ENCODE data around the gene SSH2. TPM values are rescaled to one million over a fixed set of nuclear protein-coding genes. Genes with fewer than 3 reads are reported as not detected.

SSH2 gene, protein sequence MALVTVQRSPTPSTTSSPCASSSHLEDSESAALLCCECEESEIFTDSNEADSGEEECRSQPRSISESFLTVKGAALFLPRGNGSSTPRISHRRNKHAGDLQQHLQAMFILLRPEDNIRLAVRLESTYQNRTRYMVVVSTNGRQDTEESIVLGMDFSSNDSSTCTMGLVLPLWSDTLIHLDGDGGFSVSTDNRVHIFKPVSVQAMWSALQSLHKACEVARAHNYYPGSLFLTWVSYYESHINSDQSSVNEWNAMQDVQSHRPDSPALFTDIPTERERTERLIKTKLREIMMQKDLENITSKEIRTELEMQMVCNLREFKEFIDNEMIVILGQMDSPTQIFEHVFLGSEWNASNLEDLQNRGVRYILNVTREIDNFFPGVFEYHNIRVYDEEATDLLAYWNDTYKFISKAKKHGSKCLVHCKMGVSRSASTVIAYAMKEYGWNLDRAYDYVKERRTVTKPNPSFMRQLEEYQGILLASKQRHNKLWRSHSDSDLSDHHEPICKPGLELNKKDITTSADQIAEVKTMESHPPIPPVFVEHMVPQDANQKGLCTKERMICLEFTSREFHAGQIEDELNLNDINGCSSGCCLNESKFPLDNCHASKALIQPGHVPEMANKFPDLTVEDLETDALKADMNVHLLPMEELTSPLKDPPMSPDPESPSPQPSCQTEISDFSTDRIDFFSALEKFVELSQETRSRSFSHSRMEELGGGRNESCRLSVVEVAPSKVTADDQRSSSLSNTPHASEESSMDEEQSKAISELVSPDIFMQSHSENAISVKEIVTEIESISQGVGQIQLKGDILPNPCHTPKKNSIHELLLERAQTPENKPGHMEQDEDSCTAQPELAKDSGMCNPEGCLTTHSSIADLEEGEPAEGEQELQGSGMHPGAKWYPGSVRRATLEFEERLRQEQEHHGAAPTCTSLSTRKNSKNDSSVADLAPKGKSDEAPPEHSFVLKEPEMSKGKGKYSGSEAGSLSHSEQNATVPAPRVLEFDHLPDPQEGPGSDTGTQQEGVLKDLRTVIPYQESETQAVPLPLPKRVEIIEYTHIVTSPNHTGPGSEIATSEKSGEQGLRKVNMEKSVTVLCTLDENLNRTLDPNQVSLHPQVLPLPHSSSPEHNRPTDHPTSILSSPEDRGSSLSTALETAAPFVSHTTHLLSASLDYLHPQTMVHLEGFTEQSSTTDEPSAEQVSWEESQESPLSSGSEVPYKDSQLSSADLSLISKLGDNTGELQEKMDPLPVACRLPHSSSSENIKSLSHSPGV (N-terminal part only)
- total RNA-seq, result 21.9 and 23.7 TPM in 2 replicates
- long read RNA-seq, partial matches to known transcripts, result 0 of 11 reads
- long read RNA-seq, other reads (novel, unspliced or antisense), result 11 of 11 reads

GRCh38 chr17:29929533-29930408, at the start of gene SSH2:
Gene SSH2, minus strand, starts transcription at chr17:29930228. Its CDS starts 228 bp downstream, at chr17:29930000.
- Mint-ChIP-seq H3K4me3 (ENCODE audit: unreplicated experiment) (no peak within 1 kb of the TSS), H3K27me3 (ENCODE audit: unreplicated experiment) (no peaks in the 10 kb centered on the region), H3K4me1 (ENCODE audit: unreplicated experiment) (peaks cover 21% of the 10 kb centered on the region), H3K36me3 (ENCODE audit: unreplicated experiment) (no peaks in the 10 kb centered on the region), H3K27ac (ENCODE audit: unreplicated experiment) (no peak within 1 kb of the TSS), H3K9me3 (ENCODE audit: unreplicated experiment) (no peaks in the 10 kb centered on the region)
- TF ChIP-seq, protein P1, sequence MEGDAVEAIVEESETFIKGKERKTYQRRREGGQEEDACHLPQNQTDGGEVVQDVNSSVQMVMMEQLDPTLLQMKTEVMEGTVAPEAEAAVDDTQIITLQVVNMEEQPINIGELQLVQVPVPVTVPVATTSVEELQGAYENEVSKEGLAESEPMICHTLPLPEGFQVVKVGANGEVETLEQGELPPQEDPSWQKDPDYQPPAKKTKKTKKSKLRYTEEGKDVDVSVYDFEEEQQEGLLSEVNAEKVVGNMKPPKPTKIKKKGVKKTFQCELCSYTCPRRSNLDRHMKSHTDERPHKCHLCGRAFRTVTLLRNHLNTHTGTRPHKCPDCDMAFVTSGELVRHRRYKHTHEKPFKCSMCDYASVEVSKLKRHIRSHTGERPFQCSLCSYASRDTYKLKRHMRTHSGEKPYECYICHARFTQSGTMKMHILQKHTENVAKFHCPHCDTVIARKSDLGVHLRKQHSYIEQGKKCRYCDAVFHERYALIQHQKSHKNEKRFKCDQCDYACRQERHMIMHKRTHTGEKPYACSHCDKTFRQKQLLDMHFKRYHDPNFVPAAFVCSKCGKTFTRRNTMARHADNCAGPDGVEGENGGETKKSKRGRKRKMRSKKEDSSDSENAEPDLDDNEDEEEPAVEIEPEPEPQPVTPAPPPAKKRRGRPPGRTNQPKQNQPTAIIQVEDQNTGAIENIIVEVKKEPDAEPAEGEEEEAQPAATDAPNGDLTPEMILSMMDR (IDR thresholded peaks at IDR 0.05), result no peak
- peak; percentile 94 for DNase-seq (ENCODE audit: extremely low spot score, unreplicated experiment)

- Mint-ChIP-seq H3K36me3 (ENCODE audit: unreplicated experiment) (no peaks in the 10 kb centered on the region), H3K4me1 (ENCODE audit: unreplicated experiment) (no peaks in the 10 kb centered on the region), H3K27me3 (ENCODE audit: unreplicated experiment) (peaks cover 42% of the 10 kb centered on the region), H3K4me3 (ENCODE audit: unreplicated experiment) (no peak overlapping the region), H3K9me3 (ENCODE audit: unreplicated experiment) (no peaks in the 10 kb centered on the region), H3K27ac (ENCODE audit: unreplicated experiment) (no peak overlapping the region)
- DNase-seq (ENCODE audit: extremely low spot score, unreplicated experiment), result no peak
- TF ChIP-seq, protein P1 (IDR thresholded peaks at IDR 0.05), result no peak
Measured at GRCh38 chr17:29977836-29978235, 47.8 kb upstream of the SSH2 start.

GRCh38 chr17:29973005-29973404, 43.0 kb upstream of the SSH2 start:
- no peaks in the 10 kb centered on the region for H3K4me1 Mint-ChIP-seq (ENCODE audit: unreplicated experiment)
- TF ChIP-seq, protein P1 (IDR thresholded peaks at IDR 0.05), result no peak
- H3K9me3 Mint-ChIP-seq (ENCODE audit: unreplicated experiment), result peaks cover 3% of the 10 kb centered on the region
- no peak for DNase-seq (ENCODE audit: extremely low spot score, unreplicated experiment)
- H3K36me3 Mint-ChIP-seq (ENCODE audit: unreplicated experiment), result no peaks in the 10 kb centered on the region
- H3K27ac Mint-ChIP-seq (ENCODE audit: unreplicated experiment), result no peak overlapping the region
- no peak overlapping the region for H3K4me3 Mint-ChIP-seq (ENCODE audit: unreplicated experiment)
- H3K27me3 Mint-ChIP-seq (ENCODE audit: unreplicated experiment), result peaks cover 32% of the 10 kb centered on the region

DNA sequence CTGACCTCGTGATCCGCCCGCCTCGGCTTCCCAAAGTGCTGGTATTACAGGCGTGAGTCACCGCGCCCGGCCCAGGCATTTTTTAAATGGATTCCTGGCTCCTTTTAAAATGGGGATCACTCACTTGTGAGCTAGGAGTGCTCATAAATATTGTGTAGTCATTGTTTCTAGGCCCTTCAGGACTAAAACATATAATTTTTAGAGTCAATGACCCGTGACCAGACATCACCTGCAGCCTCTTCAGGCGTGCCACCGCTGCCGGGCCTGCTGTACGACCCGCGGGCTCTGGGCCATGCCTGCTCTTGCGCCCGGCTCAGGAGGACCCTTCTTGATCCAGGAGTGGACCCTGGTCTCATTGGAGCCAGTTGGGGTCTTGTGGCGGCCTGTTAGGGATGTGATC, 42.2 kb upstream of the SSH2 start:
- Mint-ChIP-seq H3K27me3 (ENCODE audit: unreplicated experiment) (peaks cover 28% of the 10 kb centered on the region), H3K4me1 (ENCODE audit: unreplicated experiment) (no peaks in the 10 kb centered on the region), H3K4me3 (ENCODE audit: unreplicated experiment) (no peak overlapping the region), H3K27ac (ENCODE audit: unreplicated experiment) (no peak overlapping the region), H3K9me3 (ENCODE audit: unreplicated experiment) (peaks cover 3% of the 10 kb centered on the region), H3K36me3 (ENCODE audit: unreplicated experiment) (no peaks in the 10 kb centered on the region)
- TF ChIP-seq, protein P1 (IDR thresholded peaks at IDR 0.05), result no peak
- DNase-seq (ENCODE audit: extremely low spot score, unreplicated experiment), result no peak

Data from osteocyte (in vitro differentiated cells).